Measurements from ENCODE around the gene CALD1.

Gene CALD1

GRCh38 chr7:134778941-134779740 lies at the start of gene CALD1:
CALD1 (plus strand) TSS chr7:134779634; CDS start chr7:134867734, 88,100 bp downstream.
- DNase-seq (ENCODE audit: low read depth in 2 of 2): no peak

GRCh38 chr7:134729895-134730294 lies 49.5 kb upstream of the CALD1 start:
- no peak for DNase-seq (ENCODE audit: low read depth in 2 of 2)

GRCh38 chr7:134730411-134730829 lies 49.0 kb upstream of the CALD1 start:
- no peak for DNase-seq (ENCODE audit: low read depth in 2 of 2)

- no peak for DNase-seq (ENCODE audit: low read depth in 2 of 2)
These were observed 47.8 kb upstream of the CALD1 start for GRCh38 chr7:134731616-134732015.

- DNase-seq (ENCODE audit: low read depth in 2 of 2): no peak
These were observed 46.7 kb upstream of the CALD1 start for GRCh38 chr7:134732728-134733127.

GRCh38 chr7:134736381-134736780 lies 43.1 kb upstream of the CALD1 start:
- DNase-seq (ENCODE audit: low read depth in 2 of 2): no peak

GRCh38 chr7:134737566-134738345 lies 41.7 kb upstream of the CALD1 start:
- peak in 1 of 2 donors; percentile 5 for DNase-seq (ENCODE audit: low read depth in 2 of 2)

GRCh38 chr7:134739362-134739761 lies 40.1 kb upstream of the CALD1 start:
- no peak for DNase-seq (ENCODE audit: low read depth in 2 of 2)

- DNase-seq (ENCODE audit: low read depth in 2 of 2): no peak
These were observed 39.1 kb upstream of the CALD1 start for GRCh38 chr7:134740376-134740775.

GRCh38 chr7:134741907-134742635 lies 37.4 kb upstream of the CALD1 start:
- no peak for DNase-seq (ENCODE audit: low read depth in 2 of 2)

GRCh38 chr7:134742688-134743350 lies 36.6 kb upstream of the CALD1 start:
- no peak for DNase-seq (ENCODE audit: low read depth in 2 of 2)

GRCh38 chr7:134744569-134744968 lies 34.9 kb upstream of the CALD1 start:
- no peak for DNase-seq (ENCODE audit: low read depth in 2 of 2)

GRCh38 chr7:134747326-134747725 lies 32.1 kb upstream of the CALD1 start:
- no peak for DNase-seq (ENCODE audit: low read depth in 2 of 2)

GRCh38 chr7:134750083-134751062 lies 29.1 kb upstream of the CALD1 start:
- DNase-seq (ENCODE audit: low read depth in 2 of 2): peak; percentile 52 to 60

GRCh38 chr7:134752006-134752760 lies 27.3 kb upstream of the CALD1 start:
- DNase-seq (ENCODE audit: low read depth in 2 of 2): no peak

GRCh38 chr7:134755422-134756022 lies 23.9 kb upstream of the CALD1 start:
- peak in 1 of 2 donors; percentile 14 for DNase-seq (ENCODE audit: low read depth in 2 of 2)

GRCh38 chr7:134757938-134758337 lies 21.5 kb upstream of the CALD1 start:
- no peak for DNase-seq (ENCODE audit: low read depth in 2 of 2)

- DNase-seq (ENCODE audit: low read depth in 2 of 2): no peak
These were observed 20.5 kb upstream of the CALD1 start for GRCh38 chr7:134758981-134759380.

GRCh38 chr7:134761266-134761665 lies 18.2 kb upstream of the CALD1 start:
- no peak for DNase-seq (ENCODE audit: low read depth in 2 of 2)

All from activated CD4-positive, alpha-beta T cell treated with anti-CD3 and anti-CD28 coated beads for 24 hours (primary cell).